Midbrain (tissue), 1 donor: Measurements from ENCODE around the gene TMPRSS6.
"Not testable (repeated sequence)": the region's sequence is repeated elsewhere in the genome, so short reads cannot be mapped to it uniquely, and the experiment has no call there.

Experiments used
- DNase-seq: peaks from one replicate; lab custom pipeline; 2025; lab: John Stamatoyannopoulos, UW

TMPRSS6 gene

DNA sequence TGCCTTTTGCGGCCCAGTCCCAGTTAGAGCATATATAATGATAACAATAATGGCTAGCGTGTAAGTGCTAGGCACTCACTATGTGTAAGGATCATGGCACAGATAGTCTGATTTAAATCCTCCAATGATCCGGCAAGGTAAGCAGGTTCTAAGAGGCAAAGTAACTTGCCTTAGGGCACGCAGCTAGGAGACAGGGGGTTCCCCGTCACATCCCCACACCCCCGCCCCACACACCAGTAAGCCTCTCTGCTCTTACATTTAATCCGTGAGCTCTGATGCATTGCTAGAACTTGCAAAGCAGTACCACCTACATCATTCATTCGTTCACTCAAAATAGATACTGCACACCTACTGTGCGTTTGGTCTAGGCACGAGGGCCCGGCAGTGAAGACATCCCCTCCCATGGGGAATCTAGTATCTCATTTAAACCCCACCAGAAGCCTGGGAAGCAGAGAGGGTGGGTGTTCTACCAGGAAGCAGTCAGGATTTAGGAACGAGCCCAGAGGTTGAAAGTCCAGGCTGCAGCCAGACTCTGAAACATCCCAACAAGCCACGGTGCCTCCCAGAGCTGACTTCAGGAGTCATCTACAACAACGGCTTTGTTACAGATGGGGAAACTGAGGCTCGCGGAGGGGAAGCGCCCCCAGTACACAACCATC lies 20.6 kb downstream of the TMPRSS6 start:
- no peak for DNase-seq

DNA sequence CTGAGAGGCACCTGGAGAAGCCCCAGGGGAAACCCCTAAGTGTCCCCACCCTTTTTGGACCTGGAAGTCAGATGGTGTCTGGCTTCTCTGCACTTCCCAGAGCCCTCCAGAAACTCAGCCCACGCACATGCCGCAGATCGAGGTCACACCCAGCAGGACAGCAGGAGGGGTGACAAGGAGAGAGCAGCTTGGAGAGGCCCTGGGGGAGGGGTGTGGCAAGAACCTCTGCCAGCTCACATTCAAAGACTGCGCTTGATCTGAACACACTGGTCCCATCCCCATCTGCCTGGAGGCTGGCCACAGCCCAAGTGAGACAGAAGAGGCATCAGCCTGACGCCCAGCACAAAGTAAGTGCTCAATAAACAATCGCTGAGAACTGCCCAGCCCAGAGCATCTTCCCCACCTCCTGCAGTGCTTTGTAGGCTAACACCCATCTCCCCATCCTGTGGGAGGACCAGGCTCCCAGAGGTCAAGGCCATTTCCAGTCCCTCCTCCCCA lies 21.4 kb downstream of the TMPRSS6 start:
- no peak for DNase-seq

DNA sequence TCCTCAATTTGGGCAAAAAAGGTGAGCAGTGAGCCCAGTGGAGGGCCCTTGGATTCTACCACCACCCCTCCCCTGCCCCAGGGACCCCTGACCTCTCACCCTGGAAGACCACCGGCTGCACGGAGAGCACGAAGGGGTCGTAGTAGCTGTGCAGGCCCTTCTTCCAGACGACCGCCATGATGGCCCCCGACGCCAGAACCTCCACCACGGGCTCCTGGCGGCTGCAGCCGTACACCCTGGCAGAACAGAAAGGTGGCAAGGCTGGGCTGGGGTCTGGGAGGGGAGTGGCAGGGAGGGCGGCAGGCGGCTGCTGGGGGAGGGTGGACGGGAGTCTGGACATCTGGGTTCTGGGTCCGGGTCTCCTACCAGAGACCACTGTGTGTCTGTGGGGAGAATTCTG lies 23.3 kb downstream of the TMPRSS6 start:
- DNase-seq = no peak

- DNase-seq = no peak
Observed at GRCh38 chr22:37084385-37084784, 25.1 kb downstream of the TMPRSS6 start.

DNA sequence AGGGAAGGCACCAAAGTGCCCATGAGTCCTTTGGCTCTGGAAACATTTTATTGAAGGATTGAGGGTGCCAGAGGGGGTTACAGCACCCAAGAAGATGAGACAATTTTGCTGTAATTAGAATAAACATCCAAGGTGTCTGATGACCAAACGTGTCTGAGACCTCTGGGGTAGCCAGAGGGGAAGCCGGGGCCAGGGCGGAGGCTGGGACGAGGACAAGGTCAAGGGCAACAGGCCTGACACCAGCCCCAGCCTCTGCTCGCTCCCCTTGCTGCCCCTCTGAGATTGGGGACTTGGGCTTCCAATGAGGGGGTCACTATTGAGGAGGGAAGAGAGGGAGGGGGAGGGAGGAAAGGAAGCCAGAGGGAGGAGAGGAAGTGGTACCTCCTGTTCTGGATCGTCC lies 25.6 kb downstream of the TMPRSS6 start:
- no peak for DNase-seq

- no peak for DNase-seq
Observed at GRCh38 chr22:37082251-37082873, 27.2 kb downstream of the TMPRSS6 start.

DNA sequence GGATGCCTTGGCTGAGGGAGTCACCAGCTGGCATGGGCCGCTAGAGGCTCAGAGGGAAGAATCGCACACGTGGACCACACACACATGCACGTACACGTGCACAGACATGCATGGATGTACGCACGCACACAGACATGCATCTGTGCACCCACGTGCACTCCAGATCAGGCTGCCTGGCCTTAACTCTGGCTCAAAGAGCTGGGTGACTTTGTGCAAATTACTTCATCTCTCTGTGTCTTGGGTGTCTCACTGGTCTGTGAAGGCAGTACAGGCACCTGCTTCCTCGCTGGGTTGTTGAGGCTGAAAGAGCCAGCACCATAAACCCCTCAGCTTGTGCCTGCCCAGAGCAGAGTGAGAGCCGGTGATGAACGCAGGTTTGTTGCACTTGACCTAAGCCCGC lies 28.7 kb downstream of the TMPRSS6 start:
- DNase-seq = no peak

DNA sequence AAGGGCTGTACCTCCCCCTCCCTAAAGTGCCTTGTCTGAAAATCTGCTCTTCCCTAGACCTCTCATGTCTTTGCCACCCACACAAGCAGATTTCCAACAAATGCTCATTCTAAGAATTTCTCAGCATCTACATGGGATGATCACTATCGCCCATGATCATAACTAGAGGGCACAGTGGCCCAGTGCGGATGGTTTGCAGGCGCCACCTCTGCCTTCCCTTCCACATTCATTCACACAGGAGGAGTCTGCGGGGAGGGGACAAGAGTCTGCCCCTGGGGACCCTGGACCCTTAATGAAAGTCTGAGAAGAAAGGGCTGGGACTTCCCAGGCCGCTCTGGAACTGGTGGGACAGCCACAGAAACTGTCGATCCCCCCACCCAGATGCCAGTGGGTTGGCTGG lies 29.1 kb downstream of the TMPRSS6 start:
- DNase-seq = no peak

DNA sequence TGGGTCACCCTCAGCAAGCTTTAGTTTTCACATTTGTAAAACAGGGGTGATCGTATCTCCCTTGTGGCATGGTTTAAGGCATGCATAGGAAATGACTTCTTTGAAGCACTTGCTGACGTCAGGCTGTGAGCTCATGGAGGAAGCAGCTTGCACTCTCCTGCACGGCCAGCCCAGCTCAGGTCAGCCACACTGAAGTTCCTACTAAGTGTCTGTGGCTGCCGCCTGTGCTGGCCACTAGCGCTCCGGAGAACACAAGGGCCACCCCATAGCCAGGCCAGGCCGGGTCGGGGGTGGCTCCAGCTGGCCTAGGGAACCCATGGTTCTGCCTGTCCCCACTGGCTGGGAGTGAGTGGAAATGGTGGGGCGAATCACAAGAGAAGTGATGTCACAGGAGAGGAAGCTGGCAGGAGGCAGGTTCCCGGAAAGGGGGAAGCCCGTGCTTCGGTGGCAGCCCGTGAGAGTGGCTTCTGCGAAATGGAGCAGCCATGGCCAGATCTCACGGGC lies 29.8 kb downstream of the TMPRSS6 start:
- DNase-seq = no peak

- DNase-seq = no peak
Observed at GRCh38 chr22:37079158-37079557, 30.4 kb downstream of the TMPRSS6 start.

DNA sequence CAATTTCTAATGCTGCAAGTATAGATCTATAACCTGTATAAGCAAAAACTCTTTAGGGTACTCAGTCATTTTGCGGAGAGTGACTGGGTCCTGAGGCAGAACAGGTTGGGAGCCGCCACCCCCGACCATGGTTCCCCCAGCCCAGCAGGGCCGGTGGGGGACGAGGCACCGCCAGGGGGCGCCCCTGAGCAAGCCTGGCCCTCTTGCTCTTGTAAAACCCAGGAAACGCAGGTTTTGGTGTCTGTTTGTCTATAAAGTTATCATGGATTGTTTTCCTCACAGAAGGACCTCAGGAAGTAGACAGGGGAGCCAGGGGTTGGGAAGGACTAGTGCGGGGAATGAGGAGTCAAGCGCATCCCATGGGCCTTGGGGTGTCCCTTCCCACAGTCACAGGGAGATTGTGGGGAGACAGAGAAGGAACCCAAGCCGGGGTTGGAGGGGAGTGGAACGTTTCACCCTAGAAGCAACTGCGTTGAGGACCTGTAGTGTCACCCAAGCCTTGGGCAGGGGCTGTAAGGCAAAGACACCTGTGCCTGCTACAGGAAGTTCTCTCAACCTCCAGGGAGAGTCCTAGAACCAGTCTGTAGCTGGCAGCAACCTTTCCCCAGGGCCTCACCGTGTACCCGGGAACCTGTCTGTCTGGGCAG lies 31.6 kb downstream of the TMPRSS6 start:
- peak; percentile 37 for DNase-seq

DNA sequence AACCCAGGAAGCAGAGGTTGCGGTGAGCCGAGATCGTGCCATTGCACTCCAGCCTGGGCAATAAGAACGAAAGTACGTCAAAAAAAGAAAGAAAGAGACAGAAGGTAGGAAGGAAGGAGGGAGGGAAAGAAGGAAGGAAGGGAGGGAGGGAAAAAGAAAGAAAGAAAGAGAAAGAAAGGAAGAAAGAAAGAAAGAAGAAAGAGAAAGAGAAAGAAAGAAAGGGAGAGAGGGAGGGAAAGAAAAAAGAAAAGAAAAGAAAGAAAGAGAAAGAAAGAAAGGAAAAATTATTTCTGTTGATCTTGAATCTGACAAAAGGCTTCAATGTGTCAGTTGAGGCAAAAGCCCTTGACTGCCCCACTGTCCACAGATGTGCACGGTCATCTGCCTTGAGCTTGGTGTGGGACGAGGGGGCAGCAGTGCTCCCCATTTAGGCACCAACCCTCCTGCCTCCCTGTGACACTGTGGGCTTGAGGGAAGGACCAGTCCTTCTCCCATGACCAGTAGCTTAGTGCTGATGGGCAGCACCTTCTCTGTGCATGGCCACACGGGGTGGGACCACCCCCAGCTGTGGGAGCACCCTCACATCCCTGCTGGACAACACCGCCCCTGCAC lies 33.6 kb downstream of the TMPRSS6 start:
- no peak for DNase-seq

GRCh38 chr22:37075046-37075445 lies 34.5 kb downstream of the TMPRSS6 start:
- no peak for DNase-seq

DNA sequence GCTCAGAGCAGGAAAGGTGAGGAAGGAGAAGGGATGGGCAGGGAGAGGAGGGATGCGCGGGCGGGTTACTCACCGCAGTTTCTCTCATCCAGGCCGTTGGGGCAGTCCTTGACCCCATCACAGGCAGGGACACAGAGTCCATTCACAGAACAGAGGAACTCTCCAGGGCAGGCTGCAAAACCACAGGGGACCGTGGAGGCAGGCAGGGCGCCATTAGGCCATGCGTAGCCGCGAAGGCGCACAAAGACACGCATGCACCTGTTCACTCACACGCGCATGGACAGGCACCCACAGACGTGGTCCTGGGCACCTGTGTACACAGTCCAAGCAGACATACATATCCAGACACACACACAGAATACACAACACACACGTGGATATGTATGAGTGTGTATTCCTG lies 35.0 kb downstream of the TMPRSS6 start:
- no peak for DNase-seq

GRCh38 chr22:37072673-37073072 lies 36.8 kb downstream of the TMPRSS6 start:
- DNase-seq = no peak

DNA sequence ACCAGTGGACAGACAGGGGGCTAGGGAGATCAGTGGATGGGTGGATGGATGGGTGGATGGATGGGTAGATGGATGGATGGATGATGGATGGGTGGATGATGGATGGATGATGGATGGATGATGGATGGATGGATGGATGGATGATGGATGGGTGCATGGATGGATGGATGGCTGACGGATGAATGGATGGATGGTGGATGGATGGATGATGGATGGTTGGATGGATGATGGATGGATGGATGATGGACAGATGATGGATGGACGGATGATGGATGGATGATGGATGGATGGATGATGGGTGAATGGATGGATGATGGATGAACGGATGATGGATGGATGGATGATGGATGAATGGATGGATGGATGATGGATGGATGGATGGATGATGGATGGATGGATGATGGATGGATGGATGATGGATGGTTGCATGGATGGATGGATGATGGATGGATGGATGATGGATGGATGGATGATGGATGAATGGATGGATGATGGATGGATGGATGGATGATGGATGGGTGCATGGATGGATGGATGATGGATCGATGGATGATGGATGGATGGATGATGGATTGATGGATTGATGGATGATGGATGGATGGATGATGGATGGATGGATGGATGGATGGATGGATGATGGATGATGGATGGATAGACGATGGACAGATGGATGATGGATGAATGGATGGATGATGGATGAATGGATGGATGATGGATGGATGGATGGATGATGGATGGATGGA lies 37.5 kb downstream of the TMPRSS6 start:
- not testable (repeated sequence) for DNase-seq

- DNase-seq = no peak
Observed at GRCh38 chr22:37070744-37071143, 38.8 kb downstream of the TMPRSS6 start.

- no peak for DNase-seq
Observed at GRCh38 chr22:37070334-37070733, 39.2 kb downstream of the TMPRSS6 start.

- DNase-seq = no peak
Observed at GRCh38 chr22:37069719-37070118, 39.8 kb downstream of the TMPRSS6 start.

GRCh38 chr22:37069319-37069718 lies 40.2 kb downstream of the TMPRSS6 start:
- no peak for DNase-seq

GRCh38 chr22:37068859-37069258 lies 40.7 kb downstream of the TMPRSS6 start:
- DNase-seq = no peak

DNA sequence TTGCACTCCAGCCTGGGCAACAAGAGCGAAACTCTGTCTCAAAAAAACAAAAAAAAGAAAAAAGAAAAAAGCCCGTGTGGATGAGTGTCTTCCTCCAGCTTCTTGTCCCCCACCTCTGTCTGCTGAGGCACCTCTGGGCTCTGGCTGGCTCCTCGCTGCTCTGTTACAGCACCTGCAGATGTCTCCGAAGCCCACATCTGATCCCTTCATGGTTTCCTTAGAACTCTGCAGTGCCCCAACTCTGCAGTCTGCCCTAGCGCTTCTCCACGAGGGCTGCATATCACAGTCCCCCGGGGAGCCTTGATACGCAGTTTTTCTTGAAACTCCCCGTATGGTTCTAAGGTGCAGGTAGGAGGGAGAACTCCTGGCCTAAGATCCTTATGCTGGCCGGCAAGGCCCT lies 42.1 kb downstream of the TMPRSS6 start:
- no peak for DNase-seq
